T-helper 1 cell treated with Interleukin-12 subunit alpha and Interleukin-12 subunit beta and Interleukin-4 antibody, amounts not matched to agents 30 μg/mL and 1 μg/mL, for 36 hours (primary cell): ENCODE data around the gene TAAR1.
"Not testable (repeated sequence)": the region's sequence is repeated elsewhere in the genome, so short reads cannot be mapped to it uniquely, and the experiment has no call there.

Experiments used
- H3K27ac Mint-ChIP-seq: one replicate; pipeline ENCODE4 v1.8.0; 2021; ENCODE audit warnings: mild to moderate bottlenecking, mixed read lengths
- H3K27me3 Mint-ChIP-seq: one replicate; pipeline ENCODE4 v1.8.0; 2021; ENCODE audit warnings: low read depth, mixed read lengths
- H3K36me3 Mint-ChIP-seq: one replicate; pipeline ENCODE4 v1.8.0; 2021; ENCODE audit warnings: low read depth, mixed read lengths
- H3K4me1 Mint-ChIP-seq: one replicate; pipeline ENCODE4 v1.8.0; 2021; ENCODE audit warnings: low read depth, mixed read lengths
- H3K4me3 Mint-ChIP-seq: one replicate; pipeline ENCODE4 v1.8.0; 2021; ENCODE audit warnings: mild to moderate bottlenecking, moderate library complexity, mixed read lengths
- H3K9me3 Mint-ChIP-seq: one replicate; pipeline ENCODE4 v1.8.0; 2021; ENCODE audit warnings: mixed read lengths

TAAR1 gene

DNA sequence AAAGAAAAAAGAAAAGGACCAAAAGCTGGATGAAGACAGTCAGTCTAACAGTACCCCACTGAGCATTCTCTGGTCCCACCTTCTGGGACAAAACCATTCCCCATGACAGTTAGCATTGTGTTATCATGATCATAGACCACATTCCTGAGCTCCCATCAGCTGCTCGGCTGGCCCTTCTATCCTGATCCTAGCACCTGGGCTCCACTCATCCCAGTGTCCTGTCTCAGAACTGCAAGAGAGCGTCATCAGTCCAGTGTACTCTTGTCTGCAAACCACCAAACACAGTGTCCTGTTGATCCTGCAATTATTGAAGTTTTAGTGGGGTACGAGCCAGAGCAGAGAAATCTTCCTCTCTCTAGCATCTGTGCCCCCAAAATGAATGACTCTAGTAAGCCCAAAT lies 16.0 kb upstream of the TAAR1 start:
- Mint-ChIP-seq H3K9me3 (no peaks in the 10 kb centered on the region), H3K4me1 (peaks cover 9% of the 10 kb centered on the region), H3K27ac (no peak overlapping the region), H3K4me3 (no peak overlapping the region), H3K27me3 (peaks cover 10% of the 10 kb centered on the region), H3K36me3 (no peaks in the 10 kb centered on the region)

DNA sequence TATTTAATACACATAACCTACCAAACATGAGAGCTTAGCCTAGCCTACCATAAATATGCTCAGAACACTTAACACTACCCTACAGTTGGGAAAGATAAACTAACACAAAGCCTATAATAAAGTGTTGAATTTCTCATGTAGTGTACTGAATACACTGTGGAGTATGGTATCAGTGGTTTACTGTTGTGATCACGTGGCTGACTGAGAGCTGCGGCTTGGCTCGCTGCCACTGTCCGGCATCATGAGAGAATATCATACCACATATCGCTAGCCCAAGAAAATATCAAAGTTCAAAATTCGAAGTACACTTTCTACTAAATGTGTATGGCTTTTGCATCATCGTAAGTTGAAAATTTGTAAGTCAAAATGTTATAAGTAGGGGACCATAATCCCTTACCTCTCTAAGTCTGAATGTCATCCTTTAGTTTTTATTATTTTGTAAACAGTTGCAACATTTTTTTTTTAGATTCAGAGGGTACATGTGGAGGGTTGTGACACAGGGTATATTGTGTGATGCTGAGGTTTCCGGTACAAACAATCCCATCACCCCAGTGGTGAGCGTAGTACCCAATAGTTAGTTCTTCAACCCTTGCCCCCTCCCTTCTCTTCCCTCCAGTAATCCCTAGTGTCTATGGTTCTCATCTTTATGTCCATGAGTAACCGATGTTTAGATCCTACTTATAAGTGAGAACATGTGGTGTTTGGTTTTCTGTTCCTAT lies 14.6 kb upstream of the TAAR1 start:
- no peak overlapping the region for H3K27ac Mint-ChIP-seq
- H3K9me3 Mint-ChIP-seq = no peaks in the 10 kb centered on the region
- no peak overlapping the region for H3K4me3 Mint-ChIP-seq
- peaks cover 9% of the 10 kb centered on the region for H3K27me3 Mint-ChIP-seq
- no peaks in the 10 kb centered on the region for H3K36me3 Mint-ChIP-seq
- peaks cover 12% of the 10 kb centered on the region for H3K4me1 Mint-ChIP-seq

DNA sequence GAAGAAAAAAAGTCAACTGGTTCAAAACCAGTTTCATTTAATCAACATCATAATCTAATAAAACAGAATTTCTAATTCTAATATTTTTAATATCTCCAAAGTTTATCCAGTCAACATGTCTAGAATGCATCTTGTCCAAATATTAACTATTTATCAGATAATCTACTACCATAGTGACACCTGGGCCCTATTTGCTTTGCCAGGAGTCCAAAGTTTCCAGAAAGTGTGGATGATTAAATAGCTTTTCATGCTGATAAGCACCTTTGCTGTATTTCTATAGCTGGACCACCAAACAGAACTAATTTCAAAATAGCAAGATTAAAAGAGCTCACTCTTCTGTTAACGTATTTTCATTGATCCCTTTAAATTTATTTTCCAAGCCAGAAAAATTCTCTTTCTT lies 12.3 kb upstream of the TAAR1 start:
- Mint-ChIP-seq H3K4me3 (no peak overlapping the region), H3K36me3 (no peaks in the 10 kb centered on the region), H3K9me3 (no peaks in the 10 kb centered on the region), H3K27ac (no peak overlapping the region), H3K27me3 (peaks cover 7% of the 10 kb centered on the region), H3K4me1 (peaks cover 9% of the 10 kb centered on the region)

DNA sequence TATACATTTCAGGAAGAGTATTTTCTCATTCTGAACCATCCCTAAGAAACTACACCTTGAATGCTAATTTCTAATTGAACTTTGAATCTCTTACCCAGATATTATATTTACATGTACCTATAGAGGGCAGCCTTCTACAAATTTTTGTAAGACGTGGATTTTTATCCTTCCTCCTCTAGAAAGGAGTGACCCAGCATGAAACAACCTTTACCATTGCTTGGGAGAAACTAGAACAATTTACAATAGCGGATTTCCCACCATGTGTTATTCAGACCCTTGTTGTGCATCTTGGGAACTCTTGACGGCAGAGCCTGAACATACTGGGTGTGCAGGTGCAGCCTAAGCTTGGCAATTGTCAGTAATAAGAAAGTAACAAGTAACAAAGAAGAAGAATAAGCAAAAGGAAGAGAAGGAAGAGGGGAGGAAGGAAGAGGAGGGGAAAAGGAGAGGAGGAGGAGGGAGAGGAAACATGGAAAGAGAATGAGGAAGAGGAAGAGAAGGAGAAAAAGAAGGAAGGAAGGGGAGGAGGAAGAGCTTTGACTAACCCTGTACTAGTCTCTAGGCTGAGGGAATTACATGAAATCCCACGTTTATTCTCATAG lies 10.8 kb upstream of the TAAR1 start:
- H3K27me3 Mint-ChIP-seq = peaks cover 7% of the 10 kb centered on the region
- H3K4me3 Mint-ChIP-seq = no peak overlapping the region
- peaks cover 3% of the 10 kb centered on the region for H3K4me1 Mint-ChIP-seq
- H3K27ac Mint-ChIP-seq = no peak overlapping the region
- no peaks in the 10 kb centered on the region for H3K9me3 Mint-ChIP-seq
- no peaks in the 10 kb centered on the region for H3K36me3 Mint-ChIP-seq

DNA sequence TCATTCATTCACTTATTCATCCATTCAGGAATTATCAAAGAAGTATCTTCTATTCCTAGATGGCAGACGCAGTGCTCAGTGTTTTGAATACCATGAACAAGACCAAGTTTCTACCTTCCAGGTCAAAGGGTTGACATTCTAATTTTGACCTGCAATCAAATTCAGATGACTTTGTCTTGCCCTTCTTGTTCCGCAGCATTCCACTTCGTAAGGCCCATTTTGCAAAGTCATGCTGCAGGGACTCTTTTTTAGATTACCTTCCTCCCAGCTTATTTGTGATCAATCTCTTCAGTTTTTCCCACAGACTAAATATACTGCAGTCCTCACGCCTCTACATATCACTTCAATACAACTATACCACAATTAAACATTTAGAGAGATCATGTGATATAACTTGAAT lies 7.1 kb upstream of the TAAR1 start:
- Mint-ChIP-seq H3K36me3 (no peaks in the 10 kb centered on the region), H3K27ac (no peak overlapping the region), H3K4me1 (peaks cover 3% of the 10 kb centered on the region), H3K4me3 (no peak overlapping the region), H3K27me3 (peaks cover 7% of the 10 kb centered on the region), H3K9me3 (no peaks in the 10 kb centered on the region)

DNA sequence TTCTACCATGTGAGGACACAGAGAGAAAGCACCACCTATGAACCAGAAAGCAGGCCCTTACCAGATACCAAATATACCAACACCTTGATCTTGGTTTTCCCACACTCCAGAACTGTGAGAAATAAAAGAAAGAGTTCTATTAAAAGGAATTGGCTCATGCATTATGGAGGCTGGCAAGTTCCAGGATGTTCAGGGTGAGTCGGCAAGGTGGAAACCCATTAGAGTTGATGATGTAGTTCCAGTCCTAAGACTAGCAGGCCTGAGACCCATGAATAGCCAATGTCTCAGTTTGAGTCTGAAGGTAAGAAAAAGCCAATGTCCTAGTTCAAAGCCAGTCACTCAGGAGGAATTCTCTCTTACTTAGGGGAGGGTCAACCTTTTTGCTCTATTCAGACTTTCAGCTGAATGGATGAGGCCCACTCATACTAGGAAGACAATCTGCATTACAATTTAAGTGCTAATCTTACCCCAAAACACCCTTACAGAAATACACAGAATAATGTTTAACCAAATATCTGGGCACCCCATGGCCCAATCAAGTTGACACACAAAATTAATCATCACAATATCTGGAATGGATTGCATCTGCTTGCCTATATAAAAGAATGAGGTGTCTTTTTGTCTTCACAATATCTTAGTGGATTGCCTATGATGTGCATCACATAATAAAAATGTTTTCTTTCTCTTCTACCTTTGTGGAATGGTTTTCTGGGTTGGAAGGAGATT lies 5.5 kb upstream of the TAAR1 start:
- Mint-ChIP-seq H3K4me1 (no peaks in the 10 kb centered on the region), H3K9me3 (no peaks in the 10 kb centered on the region), H3K27ac (no peak overlapping the region), H3K27me3 (peaks cover 7% of the 10 kb centered on the region), H3K4me3 (no peak overlapping the region), H3K36me3 (no peaks in the 10 kb centered on the region)

DNA sequence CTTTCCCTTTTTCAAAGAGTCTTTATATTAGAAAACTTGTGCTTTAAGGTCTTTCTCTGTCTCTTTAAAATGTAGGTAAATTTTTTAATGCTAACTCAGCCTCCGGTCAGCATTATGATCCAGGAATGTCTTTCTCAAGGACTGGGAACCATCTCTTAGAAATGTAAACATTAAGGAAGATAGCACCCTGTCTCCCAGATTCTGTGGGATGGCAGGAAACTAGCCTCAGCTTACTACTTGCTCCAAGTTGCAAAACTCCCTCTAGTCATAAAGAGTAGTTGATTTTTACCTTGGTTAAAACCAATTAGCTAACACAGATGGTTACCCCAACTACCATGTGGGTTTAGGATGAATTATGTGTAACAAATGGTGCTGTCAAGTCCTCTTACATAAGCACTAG lies 4.7 kb upstream of the TAAR1 start:
- Mint-ChIP-seq H3K4me3 (no peak overlapping the region), H3K27ac (no peak overlapping the region), H3K27me3 (peaks cover 7% of the 10 kb centered on the region), H3K4me1 (no peaks in the 10 kb centered on the region), H3K36me3 (no peaks in the 10 kb centered on the region), H3K9me3 (no peaks in the 10 kb centered on the region)

DNA sequence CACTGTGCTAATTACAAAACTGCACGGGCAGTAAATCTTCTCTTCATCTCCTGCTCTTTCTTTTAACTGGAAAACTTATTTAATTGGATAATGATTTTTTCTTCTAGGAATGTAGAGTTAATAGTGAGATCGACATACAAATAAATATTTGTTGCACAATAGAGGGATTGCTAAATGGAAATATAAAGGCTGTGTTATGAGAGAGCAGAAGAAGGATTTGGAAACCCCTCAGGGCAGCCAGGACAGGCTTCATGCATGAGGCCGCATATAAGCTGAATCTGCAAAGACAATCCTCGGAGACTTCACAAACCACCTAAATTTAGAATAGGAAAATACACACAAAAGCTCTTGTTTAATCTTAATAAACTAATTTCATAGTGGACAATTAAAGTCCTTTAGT lies 2.9 kb upstream of the TAAR1 start:
- no peak overlapping the region for H3K27ac Mint-ChIP-seq

DNA sequence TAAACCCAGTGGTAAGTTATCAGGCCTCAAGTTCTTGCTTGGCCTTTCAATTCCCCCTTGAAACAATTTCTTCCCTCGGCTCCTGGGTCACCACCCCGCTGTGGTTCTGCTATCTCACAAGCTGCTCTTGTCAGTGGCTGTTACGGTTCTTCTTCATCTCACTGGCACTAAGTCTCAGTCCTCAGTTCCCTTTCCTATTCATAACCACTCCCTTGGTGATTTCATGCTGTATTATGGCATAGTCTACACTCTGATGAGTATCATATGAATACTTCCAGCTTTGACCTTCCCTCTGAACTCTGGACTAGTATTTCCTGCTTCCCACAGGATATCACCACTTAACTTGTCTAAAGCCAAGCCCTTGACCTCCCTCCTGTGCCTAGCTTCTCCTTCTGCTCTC lies 7.9 kb downstream of the TAAR1 start:
- Mint-ChIP-seq H3K27me3 (peaks cover 23% of the 10 kb centered on the region), H3K36me3 (no peaks in the 10 kb centered on the region), H3K27ac (no peak overlapping the region), H3K4me3 (no peak overlapping the region), H3K4me1 (peaks cover 4% of the 10 kb centered on the region), H3K9me3 (no peaks in the 10 kb centered on the region)

More for the DNA sequence above, 2.9 kb upstream of the TAAR1 start:
- Mint-ChIP-seq H3K9me3 (no peaks in the 10 kb centered on the region), H3K4me3 (no peak overlapping the region), H3K36me3 (no peaks in the 10 kb centered on the region), H3K27me3 (peaks cover 2% of the 10 kb centered on the region), H3K4me1 (no peaks in the 10 kb centered on the region)

DNA sequence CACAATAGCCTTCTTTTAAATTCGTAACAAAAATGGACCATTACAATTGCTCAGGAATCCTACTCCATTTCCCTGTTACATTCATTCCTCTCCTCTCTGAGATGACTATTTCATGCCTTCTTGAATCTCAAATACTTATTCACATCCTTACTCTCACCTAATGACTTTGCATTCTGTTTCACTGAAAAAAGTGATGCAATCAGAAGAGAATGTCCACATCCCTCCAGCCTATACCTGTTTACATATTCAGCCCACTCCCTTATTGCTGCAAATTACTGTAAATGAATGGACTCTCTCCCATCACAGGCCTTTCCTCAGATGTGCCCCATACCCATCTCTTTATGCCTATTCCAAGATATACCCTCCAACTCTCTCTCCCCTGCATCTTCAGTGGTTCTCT lies 8.6 kb downstream of the TAAR1 start:
- H3K27me3 Mint-ChIP-seq = peaks cover 26% of the 10 kb centered on the region

DNA sequence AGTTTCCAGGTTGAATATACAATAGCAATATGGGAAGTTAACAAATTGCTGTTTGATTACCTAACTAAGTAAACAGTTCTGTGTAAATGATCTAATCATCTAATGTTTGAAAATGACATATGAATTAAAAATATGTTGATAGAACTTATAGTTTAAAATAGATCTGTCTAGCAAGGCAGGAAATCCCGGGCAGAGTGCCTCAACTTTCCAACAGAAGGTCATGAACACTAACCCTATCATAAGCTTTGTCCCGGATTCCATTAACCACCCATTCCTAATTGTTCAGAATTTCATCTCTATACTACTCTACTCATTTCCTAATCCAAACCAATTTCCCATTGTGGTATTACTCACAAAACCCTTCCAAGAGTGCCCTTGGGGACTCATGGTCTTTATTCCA lies 10.2 kb downstream of the TAAR1 start:
- H3K27ac Mint-ChIP-seq = no peak overlapping the region
- no peak overlapping the region for H3K4me3 Mint-ChIP-seq
- no peaks in the 10 kb centered on the region for H3K36me3 Mint-ChIP-seq
- no peaks in the 10 kb centered on the region for H3K9me3 Mint-ChIP-seq
- H3K27me3 Mint-ChIP-seq = peaks cover 24% of the 10 kb centered on the region
- peaks cover 4% of the 10 kb centered on the region for H3K4me1 Mint-ChIP-seq

More for the DNA sequence above, 8.6 kb downstream of the TAAR1 start:
- Mint-ChIP-seq H3K27ac (no peak overlapping the region), H3K4me3 (no peak overlapping the region), H3K9me3 (no peaks in the 10 kb centered on the region), H3K4me1 (peaks cover 4% of the 10 kb centered on the region), H3K36me3 (no peaks in the 10 kb centered on the region)

DNA sequence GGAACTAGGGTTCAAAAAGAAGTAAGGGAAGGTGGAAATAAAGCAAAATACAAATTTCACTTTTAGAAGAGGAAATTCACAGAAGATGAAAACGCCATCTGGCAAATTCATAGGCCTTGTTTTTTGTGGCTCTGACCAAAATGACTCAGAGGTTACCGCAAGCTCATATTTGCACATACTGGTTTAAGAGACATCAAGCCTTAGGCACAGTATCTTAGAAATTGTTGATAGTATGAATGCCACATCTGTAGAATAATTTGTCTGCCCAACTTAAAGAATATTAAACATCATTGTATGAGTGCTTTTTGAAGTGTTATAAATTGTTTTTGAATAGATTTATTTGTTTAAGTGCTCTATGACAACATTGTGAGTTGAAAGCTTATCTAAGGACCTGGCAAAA lies 10.6 kb downstream of the TAAR1 start:
- Mint-ChIP-seq H3K4me3 (no peak overlapping the region), H3K36me3 (no peaks in the 10 kb centered on the region), H3K27me3 (peaks cover 21% of the 10 kb centered on the region), H3K9me3 (no peaks in the 10 kb centered on the region), H3K4me1 (peaks cover 4% of the 10 kb centered on the region), H3K27ac (no peak overlapping the region)

DNA sequence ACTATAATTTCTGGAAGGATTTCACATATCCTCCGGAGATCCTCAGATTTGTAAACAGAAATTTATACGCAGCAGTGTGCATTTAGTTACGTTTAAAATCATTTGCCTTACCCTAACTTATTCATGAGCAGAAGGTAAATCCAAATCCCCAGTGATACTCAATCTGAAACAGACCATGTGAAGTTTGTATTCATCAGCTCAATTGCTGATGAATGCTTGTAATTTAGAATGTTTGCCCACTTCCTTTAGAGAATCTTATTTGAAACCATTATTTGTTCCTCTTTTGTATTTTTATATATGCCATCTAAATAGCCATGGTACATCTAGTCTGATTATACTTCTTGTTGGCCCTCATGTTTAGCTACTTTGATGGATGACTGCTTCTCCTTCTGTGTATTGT lies 15.4 kb downstream of the TAAR1 start:
- H3K9me3 Mint-ChIP-seq = no peaks in the 10 kb centered on the region
- H3K36me3 Mint-ChIP-seq = no peaks in the 10 kb centered on the region
- H3K27me3 Mint-ChIP-seq = peaks cover 44% of the 10 kb centered on the region
- H3K27ac Mint-ChIP-seq = no peak overlapping the region
- H3K4me1 Mint-ChIP-seq = peaks cover 4% of the 10 kb centered on the region
- no peak overlapping the region for H3K4me3 Mint-ChIP-seq

DNA sequence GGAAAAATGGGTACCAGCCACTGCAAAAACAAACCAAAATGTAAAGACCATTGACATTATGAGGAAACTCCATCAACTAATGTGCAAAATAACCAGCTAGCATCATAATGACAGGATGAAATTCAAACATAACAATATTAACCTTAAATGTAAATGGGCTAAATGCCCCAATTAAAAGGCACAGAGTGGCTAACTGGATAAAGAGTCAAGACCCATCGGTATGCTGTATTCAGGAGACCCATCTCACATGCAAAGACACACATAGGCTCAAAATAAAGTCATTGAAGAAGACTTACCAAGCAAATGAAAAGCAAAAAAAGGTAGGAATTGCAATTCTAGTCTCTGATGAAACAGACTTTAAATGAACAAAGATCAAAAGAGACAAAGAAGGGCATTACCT lies 21.8 kb downstream of the TAAR1 start:
- not testable (repeated sequence) for H3K36me3 Mint-ChIP-seq, H3K27ac Mint-ChIP-seq, H3K4me3 Mint-ChIP-seq, H3K4me1 Mint-ChIP-seq, H3K9me3 Mint-ChIP-seq
- peaks cover 44% of the 10 kb centered on the region for H3K27me3 Mint-ChIP-seq

DNA sequence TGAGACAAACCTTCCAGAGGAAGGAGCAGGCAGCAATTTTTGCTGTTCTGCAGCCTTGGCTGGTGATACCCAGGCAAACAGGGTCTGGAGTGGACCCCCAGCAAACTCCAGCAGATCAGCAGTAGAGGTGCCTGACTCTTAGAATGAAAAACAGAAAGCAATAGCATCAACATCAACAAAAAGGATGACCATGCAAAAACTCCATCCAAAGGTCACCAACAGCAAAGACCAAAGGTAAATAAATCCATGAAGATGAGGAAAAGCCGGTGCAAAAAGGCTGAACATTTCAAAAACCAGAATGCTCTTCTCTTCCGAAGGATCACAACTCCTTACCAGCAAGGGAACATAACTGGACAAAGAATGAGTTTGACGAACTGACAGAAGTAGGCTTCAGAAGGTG lies 23.1 kb downstream of the TAAR1 start:
- H3K36me3 Mint-ChIP-seq, H3K4me3 Mint-ChIP-seq, H3K4me1 Mint-ChIP-seq, H3K27ac Mint-ChIP-seq, H3K9me3 Mint-ChIP-seq: not testable (repeated sequence)
- H3K27me3 Mint-ChIP-seq = peaks cover 42% of the 10 kb centered on the region
